ENCODE data around the gene DNAJB13. TPM values are rescaled to one million over a fixed set of nuclear protein-coding genes. Genes with fewer than 3 reads are reported as not detected.

Gene DNAJB13
- polyA plus RNA-seq, 3 donors from 2014 or later: not detected

DNA sequence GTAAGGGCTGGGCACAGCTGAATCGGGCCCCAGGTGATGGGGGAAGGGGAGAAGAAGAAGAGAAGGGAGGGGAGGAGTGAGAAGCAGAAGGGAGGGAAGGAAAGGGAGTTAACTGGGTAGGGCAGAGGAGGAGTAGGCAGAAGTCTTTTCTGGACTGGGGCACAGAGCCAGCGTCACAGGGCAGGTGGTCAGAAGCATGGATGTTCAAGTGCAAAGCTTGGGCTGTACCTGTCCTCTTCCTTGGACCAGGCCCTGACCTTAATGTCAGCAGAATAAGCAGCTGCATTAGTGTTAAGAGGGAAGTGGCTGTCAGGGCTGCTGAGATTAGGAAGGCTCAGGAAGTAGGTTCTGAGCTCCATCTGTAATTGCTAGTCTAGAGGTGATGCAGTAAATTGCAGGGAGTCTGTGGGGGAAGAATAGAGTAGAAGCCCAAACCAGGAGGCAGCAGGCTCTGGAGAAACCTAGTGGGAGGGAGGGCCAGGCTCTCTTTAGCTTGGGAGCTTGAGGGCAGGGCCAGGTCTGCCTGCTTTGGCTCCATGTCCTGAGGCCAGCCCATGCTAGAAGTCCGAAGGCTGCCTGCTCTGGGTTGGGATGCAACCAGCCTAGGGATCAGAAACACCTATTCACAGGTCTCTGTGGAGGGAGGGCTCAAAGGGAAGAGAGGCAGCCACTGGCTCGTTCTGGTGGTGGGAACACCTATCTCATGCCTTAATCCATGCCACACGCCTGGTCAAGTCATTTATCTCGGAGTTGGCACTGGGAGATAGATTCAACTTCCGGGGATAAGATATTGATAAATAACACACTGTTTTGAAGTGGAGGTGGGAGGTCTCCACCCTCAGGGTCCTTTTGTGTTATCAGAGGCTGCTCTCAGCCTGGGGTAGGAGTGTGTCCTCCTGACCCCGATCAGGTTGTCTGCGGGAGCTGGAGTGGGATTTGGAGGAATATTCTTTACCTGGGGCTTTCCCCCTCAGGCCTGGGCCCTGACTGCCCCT lies 59.8 kb downstream of the DNAJB13 start:
- DNase-seq: no peak
- no peaks in the 10 kb centered on the region for H3K9me3 Mint-ChIP-seq
- peak overlapping the region in 4 of 5 donors; percentile 22 to 61 (median 32) for H3K4me3 Mint-ChIP-seq
- peak overlapping the region; percentile 53 to 91 (median 76) for H3K27ac Mint-ChIP-seq
- H3K27me3 Mint-ChIP-seq (ENCODE audit: low read depth in 3 of 3): peaks cover 0 to under 1% (median 0%) of the 10 kb centered on the region in 3 donors
- peaks cover 61 to 65% of the 10 kb centered on the region in 2 donors for H3K4me1 Mint-ChIP-seq
- H3K36me3 Mint-ChIP-seq: peaks cover 4 to 30% (median 9%) of the 10 kb centered on the region in 3 donors

DNA sequence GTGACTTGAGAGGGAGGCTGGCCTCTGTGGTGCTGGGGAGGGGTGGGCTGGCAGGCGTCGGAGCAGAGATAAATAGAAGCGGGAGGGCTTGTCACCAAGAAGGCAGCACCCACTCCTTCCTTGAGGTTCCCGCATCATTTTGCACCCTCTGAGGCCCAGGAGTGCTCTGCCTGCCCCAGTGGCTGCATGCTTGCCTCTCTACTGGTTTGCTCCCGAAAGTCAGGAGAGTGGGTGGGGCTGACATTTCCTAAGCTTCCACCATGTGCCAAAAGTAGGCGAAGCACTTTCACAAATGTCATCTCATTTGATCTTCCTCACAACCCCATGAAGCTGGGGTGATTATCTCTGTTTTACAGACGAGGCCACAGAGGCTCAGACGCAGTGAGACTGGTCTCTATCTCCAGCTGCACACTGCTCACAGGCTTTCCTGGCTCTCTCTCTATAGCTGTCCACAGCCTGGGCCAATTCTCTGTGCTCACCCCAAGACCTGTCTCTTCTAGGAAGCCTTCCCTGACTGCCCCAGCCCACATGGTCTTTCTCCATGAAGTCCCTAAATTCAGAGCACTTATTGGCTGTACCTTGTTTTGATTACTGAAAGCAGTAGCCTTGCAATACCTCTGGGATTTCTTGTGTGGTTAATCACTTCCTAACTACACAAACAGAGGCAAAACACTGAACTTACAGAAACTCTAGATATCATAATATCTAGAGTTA lies 60.7 kb downstream of the DNAJB13 start:
- peak overlapping the region in 3 of 5 donors; percentile 18 to 56 (median 25) for H3K4me3 Mint-ChIP-seq
- H3K4me1 Mint-ChIP-seq: peaks cover 54 to 56% of the 10 kb centered on the region in 2 donors
- DNase-seq: no peak
- H3K27ac Mint-ChIP-seq: peak overlapping the region; percentile 29 to 91 (median 70)
- H3K27me3 Mint-ChIP-seq (ENCODE audit: low read depth in 3 of 3): peaks cover 0 to 2% (median 0%) of the 10 kb centered on the region in 3 donors
- H3K36me3 Mint-ChIP-seq: peaks cover 8 to 39% (median 16%) of the 10 kb centered on the region in 3 donors
- H3K9me3 Mint-ChIP-seq: no peaks in the 10 kb centered on the region

DNA sequence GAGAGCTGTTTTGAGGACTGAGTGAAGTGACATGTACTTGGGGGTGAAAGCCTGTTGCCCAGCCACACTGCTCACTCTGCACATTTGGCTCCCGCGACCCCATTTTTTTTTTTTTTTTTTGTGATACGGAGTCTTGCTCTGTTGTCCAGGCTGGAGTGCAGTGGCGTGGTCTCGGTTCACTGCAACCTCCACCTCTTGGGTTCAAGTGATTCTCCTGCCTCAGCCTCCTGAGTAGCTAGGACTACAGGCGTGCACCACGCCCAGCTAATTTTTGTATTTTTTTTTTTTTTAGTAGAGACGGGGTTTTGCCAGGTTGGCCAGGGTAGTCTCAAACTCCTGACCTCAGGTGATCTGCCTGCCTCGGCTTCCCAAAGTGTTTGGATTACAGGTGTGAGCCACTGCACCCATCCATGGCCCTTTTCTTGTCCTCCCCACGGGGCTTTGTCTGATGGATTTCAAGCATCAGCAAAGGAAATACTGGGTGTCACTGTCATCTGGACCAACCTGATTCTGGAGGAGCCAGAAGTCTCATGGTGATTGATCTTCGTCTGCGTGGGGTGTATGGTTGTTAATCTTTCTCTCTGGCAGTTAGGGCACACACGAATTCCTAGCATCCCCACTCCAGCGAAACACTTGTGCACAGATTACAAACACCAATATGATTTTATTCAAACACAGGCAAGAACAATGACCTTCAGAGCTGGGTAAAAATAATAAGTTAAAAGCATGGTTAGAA lies 61.4 kb downstream of the DNAJB13 start:
- peak overlapping the region in 3 of 5 donors; percentile 7 to 56 (median 18) for H3K4me3 Mint-ChIP-seq
- peak overlapping the region in 5 of 6 donors; percentile 53 to 91 (median 81) for H3K27ac Mint-ChIP-seq
- peaks cover 0 to 2% (median 0%) of the 10 kb centered on the region in 3 donors for H3K27me3 Mint-ChIP-seq (ENCODE audit: low read depth in 3 of 3)
- DNase-seq: no peak
- H3K4me1 Mint-ChIP-seq: peaks cover 50 to 54% of the 10 kb centered on the region in 2 donors
- peaks cover 16 to 46% (median 23%) of the 10 kb centered on the region in 3 donors for H3K36me3 Mint-ChIP-seq
- H3K9me3 Mint-ChIP-seq: no peaks in the 10 kb centered on the region

DNA sequence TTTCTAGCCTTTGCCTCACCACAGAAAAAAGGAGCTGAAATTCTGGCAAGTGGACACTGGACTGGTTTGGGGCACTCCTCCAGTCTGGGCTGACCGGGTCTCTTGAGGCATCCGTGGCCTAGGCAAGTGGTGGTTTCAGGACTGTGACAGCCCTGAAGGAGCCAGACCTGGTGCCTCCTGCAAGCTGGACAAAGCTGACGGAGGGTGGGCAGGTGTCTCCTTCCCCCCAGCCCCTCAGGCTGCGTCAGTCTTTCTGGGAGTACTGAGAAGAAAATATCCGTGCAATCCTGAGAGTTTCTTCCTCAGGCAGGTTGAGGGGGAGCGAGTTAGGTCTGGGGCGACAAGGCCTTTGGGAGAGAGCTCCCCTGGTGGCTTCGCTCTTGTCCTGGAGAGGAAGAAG lies 62.3 kb downstream of the DNAJB13 start:
- peaks cover 22 to 52% (median 26%) of the 10 kb centered on the region in 3 donors for H3K36me3 Mint-ChIP-seq
- H3K9me3 Mint-ChIP-seq: no peaks in the 10 kb centered on the region
- peak overlapping the region in 1 of 6 donors; percentile 80 for H3K27ac Mint-ChIP-seq
- no peak for DNase-seq
- H3K4me1 Mint-ChIP-seq: peaks cover 42 to 49% of the 10 kb centered on the region in 2 donors
- peaks cover 0 to 2% (median 0%) of the 10 kb centered on the region in 3 donors for H3K27me3 Mint-ChIP-seq (ENCODE audit: low read depth in 3 of 3)
- no peak overlapping the region for H3K4me3 Mint-ChIP-seq

DNA sequence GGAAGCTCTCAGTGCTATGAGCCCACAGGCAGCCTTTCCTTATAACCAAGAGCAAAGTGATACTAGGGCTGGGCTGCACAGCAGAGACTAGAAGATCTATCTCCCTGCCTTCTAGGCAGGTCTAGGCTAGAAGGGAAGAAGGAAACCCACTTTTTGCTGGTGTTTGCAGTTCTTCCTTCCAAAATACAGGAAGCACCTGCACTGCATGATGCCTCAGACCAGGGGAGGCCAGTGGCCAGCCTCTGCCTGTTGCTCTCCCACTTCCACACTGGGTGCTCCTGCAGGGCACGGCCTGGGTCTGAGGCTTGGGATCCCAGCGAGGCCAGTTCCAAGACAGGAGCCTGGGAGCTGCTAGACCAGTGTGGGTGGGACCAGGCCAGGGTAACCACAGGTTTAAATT lies 64.1 kb downstream of the DNAJB13 start:
- Mint-ChIP-seq H3K36me3 (peaks cover 22 to 52% (median 23%) of the 10 kb centered on the region in 3 donors), H3K27ac (no peak overlapping the region), H3K27me3 (ENCODE audit: low read depth in 3 of 3) (peaks cover 0 to 2% (median 0%) of the 10 kb centered on the region in 3 donors), H3K4me3 (no peak overlapping the region), H3K4me1 (peaks cover 26 to 43% of the 10 kb centered on the region in 2 donors), H3K9me3 (no peaks in the 10 kb centered on the region)
- DNase-seq: no peak

DNA sequence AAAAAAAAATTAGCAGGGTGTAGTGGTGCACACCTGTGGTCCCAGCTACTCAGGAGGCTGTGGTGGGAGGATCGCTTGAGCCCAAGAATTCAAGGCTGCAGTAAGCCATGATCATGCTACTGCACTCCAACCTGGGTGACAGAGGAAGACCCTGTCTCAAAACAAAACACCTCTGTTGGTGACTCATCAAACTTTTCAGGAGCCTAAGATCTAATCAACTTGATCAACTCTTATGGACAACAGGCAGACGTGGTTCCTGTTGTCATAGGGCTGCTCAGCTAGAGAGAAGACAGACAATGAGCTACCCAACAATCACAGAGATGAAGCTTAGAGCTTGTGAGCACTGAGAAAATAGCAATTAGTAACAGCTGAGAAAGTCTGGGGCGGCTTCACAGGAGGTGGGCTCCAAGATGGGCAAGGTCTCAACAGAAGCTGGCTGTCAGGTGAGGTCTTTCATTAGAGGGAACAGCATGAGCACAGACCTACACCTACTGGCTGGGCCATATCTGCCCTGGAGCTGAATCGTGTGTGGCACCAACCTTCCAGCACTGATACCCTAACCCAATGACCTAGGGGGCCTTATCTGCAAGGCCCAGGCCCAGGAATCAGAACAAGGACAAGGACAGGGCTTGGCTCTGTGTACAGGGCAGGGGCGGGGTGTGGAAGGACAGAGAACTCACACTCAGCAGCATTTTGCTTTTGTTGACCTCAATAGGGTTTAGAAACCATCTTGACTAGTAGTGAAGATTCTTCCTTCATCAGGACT lies 65.3 kb downstream of the DNAJB13 start:
- H3K27ac Mint-ChIP-seq: peak overlapping the region in 1 of 6 donors; percentile 6
- peaks cover 18 to 50% (median 22%) of the 10 kb centered on the region in 3 donors for H3K36me3 Mint-ChIP-seq
- H3K4me1 Mint-ChIP-seq: peaks cover 14 to 30% of the 10 kb centered on the region in 2 donors
- no peak overlapping the region for H3K4me3 Mint-ChIP-seq
- peaks cover 0 to 2% (median 0%) of the 10 kb centered on the region in 3 donors for H3K27me3 Mint-ChIP-seq (ENCODE audit: low read depth in 3 of 3)
- H3K9me3 Mint-ChIP-seq: no peaks in the 10 kb centered on the region
- no peak for DNase-seq

DNA sequence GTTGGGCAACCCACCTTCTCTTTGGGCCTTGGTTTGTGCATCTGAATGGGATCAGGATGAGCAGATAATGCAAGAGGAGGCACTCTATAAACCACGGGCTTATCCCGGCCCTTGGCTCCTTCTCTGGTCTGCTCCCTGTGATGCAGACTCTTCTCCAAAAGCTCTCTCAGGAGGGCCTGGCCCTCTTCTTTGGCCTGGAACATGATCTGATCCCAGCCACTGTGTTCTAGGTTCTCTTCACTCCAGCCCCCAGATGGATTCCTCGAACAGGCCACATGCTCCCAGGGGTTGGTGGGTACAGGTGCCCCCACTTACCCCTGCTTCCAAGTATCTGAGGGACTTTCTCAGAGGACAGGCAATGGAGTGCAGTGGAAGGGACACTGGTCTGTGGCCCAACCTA lies 66.8 kb downstream of the DNAJB13 start:
- H3K27ac Mint-ChIP-seq: peak overlapping the region in 1 of 6 donors; percentile 49

DNA sequence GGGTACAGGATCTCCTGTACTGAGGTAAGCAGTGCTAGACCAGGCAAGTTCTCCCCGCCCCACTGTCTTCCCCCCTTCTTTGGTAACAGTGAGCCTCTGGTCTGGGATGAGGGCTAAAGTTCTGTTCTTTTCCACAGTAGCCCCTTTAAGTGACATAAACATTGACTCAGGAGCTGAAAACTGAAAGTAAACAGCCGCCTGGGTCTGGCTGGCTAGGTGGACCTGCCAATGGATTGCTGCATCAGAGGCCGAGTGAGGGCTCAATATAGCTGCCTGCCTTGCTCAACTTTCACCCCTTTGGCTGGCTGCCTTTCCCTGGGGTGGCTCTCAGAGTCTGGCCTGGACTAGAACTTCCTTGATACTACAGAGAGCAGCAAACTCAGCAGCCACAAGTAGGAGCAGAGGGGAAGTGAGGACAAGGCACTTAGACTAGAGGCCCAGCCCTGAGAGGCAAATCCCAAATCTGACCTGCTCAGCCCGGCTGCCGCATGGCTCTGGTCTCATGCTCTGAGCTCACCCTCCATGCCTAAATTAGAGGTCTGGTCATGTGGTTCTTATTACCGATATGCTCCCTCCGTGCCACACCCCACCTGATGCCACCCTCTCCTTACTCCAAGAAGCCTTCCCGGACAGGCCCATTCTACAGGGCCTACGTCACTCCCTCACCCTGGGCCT lies 67.6 kb downstream of the DNAJB13 start:
- H3K9me3 Mint-ChIP-seq: no peaks in the 10 kb centered on the region
- no peak for DNase-seq
- H3K27me3 Mint-ChIP-seq (ENCODE audit: low read depth in 3 of 3): peaks cover 0 to 2% (median 1%) of the 10 kb centered on the region in 3 donors
- peaks cover 18 to 42% (median 24%) of the 10 kb centered on the region in 3 donors for H3K36me3 Mint-ChIP-seq
- peak overlapping the region in 2 of 5 donors; percentile 12 to 23 for H3K4me3 Mint-ChIP-seq
- peaks cover 6 to 14% of the 10 kb centered on the region in 2 donors for H3K4me1 Mint-ChIP-seq
- peak overlapping the region in 5 of 6 donors; percentile 3 to 58 (median 55) for H3K27ac Mint-ChIP-seq

More for the DNA sequence above, 66.8 kb downstream of the DNAJB13 start:
- Mint-ChIP-seq H3K36me3 (peaks cover 18 to 40% (median 18%) of the 10 kb centered on the region in 3 donors), H3K4me3 (no peak overlapping the region), H3K4me1 (peaks cover 6 to 15% of the 10 kb centered on the region in 2 donors), H3K9me3 (no peaks in the 10 kb centered on the region), H3K27me3 (ENCODE audit: low read depth in 3 of 3) (peaks cover 0 to 2% (median 0%) of the 10 kb centered on the region in 3 donors)
- DNase-seq: no peak

DNA sequence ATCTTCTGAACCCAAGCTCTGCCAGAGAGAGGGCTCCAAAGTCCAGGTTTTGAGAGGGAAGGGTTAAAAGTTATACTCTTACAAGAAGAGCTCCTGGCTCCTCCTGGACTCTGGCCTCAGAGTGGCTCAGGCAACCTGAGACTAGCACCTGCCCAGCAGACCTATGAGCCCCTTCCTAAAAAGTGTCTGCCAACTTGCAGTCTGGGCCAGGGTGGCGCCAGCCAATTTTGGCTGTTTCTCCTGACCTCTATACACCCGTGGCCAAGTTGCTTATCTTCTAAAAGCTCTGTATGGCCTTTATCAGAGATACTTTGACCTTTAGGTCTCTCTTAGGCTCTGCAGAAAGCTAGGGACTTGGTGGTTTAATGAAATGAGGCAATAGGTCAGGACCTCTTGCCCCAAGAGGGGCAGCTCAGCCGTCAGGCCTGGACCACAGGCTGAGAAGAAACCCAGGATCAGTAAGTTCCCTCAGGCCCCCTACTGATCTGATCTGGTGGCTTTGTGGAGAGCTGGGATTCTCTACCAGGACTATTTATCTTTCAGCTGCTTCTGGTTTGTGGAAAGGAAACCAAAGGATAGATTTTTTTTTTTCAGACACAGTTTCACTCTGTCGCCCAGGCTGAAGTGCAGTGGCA lies 68.4 kb downstream of the DNAJB13 start:
- H3K9me3 Mint-ChIP-seq: no peaks in the 10 kb centered on the region
- peaks cover 6 to 20% of the 10 kb centered on the region in 2 donors for H3K4me1 Mint-ChIP-seq
- H3K27ac Mint-ChIP-seq: peak overlapping the region in 1 of 6 donors; percentile 31
- H3K36me3 Mint-ChIP-seq: peaks cover 24 to 46% (median 30%) of the 10 kb centered on the region in 3 donors
- H3K27me3 Mint-ChIP-seq (ENCODE audit: low read depth in 3 of 3): peaks cover 0 to 2% (median 2%) of the 10 kb centered on the region in 3 donors
- H3K4me3 Mint-ChIP-seq: no peak overlapping the region
- no peak for DNase-seq

DNA sequence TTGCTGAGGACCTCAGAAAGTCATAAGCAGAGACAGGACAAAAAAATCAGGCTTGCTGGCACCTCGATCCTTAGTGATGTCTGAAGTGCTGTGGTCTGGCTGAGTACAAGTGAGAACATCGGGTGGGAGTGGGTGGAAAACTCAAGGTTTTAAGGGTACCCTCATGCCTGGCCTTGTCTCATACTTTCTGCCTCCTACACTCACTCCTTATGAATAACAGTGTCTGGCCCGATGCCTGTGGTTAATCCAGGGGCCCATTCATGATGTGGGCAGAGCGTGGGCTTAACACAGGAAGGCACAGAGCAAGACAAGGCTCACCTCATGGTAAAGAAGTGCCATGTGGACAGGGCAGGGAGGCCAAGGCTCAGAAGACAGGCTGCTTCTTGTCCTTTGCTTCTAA lies 69.0 kb downstream of the DNAJB13 start:
- Mint-ChIP-seq H3K4me3 (no peak overlapping the region), H3K4me1 (peaks cover 8 to 23% of the 10 kb centered on the region in 2 donors), H3K36me3 (peaks cover 24 to 42% (median 30%) of the 10 kb centered on the region in 3 donors), H3K9me3 (no peaks in the 10 kb centered on the region), H3K27me3 (ENCODE audit: low read depth in 3 of 3) (peaks cover 0 to 2% (median 2%) of the 10 kb centered on the region in 3 donors), H3K27ac (peak overlapping the region in 1 of 6 donors; percentile 31)
- peak; percentile 58 to 63 (median 63) for DNase-seq
